HUES48 (cell line): ENCODE measurements around the gene FFAR2.
"Not testable (repeated sequence)": the region's sequence is repeated elsewhere in the genome, so short reads cannot be mapped to it uniquely, and the experiment has no call there.

Source experiments
- H3K27ac ChIP-seq: one replicate; pipeline ENCODE4 v1.7.0; 2013; ENCODE audit warnings: low read depth, low read length, inconsistent platforms
- H3K27me3 ChIP-seq: 2 replicates; pipeline ENCODE4 v1.6.1; 2013; ENCODE audit warnings: mild to moderate bottlenecking, low read length; ENCODE audit not compliant: control insufficient read depth, insufficient read depth
- H3K36me3 ChIP-seq: 2 replicates; pipeline ENCODE4 v1.6.1; 2013; ENCODE audit warnings: low read length; ENCODE audit not compliant: control insufficient read depth, insufficient read depth
- H3K4me1 ChIP-seq: 2 replicates; pipeline ENCODE4 v1.6.1; 2013; ENCODE audit warnings: mild to moderate bottlenecking, low read length; ENCODE audit not compliant: control insufficient read depth, insufficient read depth
- H3K4me3 ChIP-seq: 2 replicates; pipeline ENCODE4 v1.5.1; 2013; ENCODE audit warnings: mild to moderate bottlenecking, low read depth, low read length
- H3K9ac ChIP-seq: 2 replicates; pipeline ENCODE4 v1.6.1; 2013; ENCODE audit warnings: mild to moderate bottlenecking, low read depth, low read length, moderate library complexity
- H3K9me3 ChIP-seq: 2 replicates; pipeline ENCODE4 v1.6.1; 2013; ENCODE audit warnings: low read length; ENCODE audit not compliant: control insufficient read depth, insufficient read depth

Gene FFAR2

DNA sequence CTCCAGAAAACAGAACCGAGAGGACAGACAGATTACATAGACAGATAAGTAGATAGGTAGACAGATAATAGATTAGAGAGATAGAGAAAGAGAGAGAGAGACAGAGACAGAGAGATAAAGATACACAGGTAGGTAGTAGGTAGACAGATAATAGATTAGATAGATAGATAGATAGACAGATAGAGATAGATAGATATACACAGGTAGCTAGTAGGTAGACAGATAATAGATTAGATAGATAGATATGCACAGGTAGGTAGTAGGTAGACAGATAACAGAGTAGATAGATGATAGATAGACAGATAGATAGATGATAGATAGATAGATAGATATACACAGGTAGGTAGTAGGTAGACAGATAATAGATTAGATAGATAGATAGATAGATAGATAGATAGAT, 10.1 kb downstream of the FFAR2 start:
- Histone ChIP-seq H3K36me3 (no peaks in the 10 kb centered on the region), H3K27ac (no peak overlapping the region), H3K4me1 (no peaks in the 10 kb centered on the region), H3K27me3 (no peaks in the 10 kb centered on the region), H3K9ac (no peak overlapping the region), H3K9me3 (no peaks in the 10 kb centered on the region), H3K4me3 (no peak overlapping the region)

DNA sequence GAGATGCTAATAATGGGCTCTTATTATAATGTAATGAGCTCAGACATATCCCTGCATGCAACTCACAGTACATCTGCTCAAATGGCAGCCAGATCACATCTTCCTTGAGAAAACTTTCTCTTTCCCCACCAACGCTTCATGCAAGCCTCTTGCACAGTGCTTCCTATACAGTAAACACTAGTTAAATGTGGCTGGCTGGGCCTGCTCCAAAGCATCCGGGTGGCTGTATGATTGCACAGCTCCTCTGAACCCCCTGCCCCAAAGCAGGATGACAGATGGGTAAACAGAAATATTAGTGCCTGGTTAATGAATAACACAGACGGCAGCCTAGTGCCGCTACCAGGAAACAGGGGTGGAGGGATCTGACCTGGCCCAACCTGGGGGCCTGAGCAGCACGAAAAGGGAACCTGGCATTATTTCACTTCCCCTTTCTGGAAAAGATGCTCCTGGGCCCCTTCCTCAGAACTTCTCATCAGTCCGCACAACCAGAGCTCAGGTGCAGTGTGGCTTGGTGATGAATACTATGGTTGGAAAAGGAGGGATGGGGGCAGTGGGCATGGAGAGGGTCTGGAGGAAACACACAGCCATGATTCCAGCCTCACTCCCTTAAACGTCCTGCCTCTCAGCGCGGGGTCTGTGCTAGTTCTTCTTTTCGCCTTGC, 10.8 kb downstream of the FFAR2 start:
- Histone ChIP-seq H3K36me3 (no peaks in the 10 kb centered on the region), H3K4me1 (no peaks in the 10 kb centered on the region), H3K27me3 (no peaks in the 10 kb centered on the region), H3K9me3 (no peaks in the 10 kb centered on the region), H3K4me3 (no peak overlapping the region), H3K9ac (no peak overlapping the region), H3K27ac (no peak overlapping the region)

DNA sequence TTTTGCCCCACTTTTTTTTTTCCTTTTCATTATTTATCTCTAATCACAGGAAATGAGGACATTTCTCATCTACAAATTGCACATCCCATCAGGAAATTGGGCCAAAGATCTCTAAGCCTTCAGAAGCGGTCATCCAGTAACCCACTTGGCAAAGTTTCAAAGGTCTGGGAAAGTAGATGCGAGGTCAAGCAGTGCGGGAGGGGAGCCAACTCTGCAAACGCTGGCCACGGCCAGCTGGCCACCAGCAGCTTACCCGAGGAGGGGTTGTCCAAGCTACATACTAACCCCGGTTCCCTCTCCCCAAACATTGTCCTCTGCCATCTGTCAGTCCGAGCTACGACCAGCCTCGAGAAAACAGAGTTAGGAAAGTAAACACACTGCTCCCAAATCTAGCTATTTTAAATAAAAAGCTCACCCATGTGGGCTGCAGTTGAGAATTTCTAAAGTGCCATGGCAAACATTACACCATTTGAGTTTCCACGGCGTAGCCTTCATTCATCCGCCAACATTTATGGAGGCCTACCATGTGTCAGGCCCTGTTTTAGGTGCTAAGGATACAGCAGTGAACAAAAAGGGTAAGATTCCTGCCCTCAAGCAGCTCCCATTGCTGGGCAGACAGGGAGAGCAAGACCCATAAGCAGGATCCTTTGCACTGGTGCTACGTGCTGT, 11.5 kb downstream of the FFAR2 start:
- Histone ChIP-seq H3K9ac (no peak overlapping the region), H3K36me3 (no peaks in the 10 kb centered on the region), H3K27me3 (no peaks in the 10 kb centered on the region), H3K4me1 (no peaks in the 10 kb centered on the region), H3K27ac (no peak overlapping the region), H3K9me3 (no peaks in the 10 kb centered on the region), H3K4me3 (no peak overlapping the region)

DNA sequence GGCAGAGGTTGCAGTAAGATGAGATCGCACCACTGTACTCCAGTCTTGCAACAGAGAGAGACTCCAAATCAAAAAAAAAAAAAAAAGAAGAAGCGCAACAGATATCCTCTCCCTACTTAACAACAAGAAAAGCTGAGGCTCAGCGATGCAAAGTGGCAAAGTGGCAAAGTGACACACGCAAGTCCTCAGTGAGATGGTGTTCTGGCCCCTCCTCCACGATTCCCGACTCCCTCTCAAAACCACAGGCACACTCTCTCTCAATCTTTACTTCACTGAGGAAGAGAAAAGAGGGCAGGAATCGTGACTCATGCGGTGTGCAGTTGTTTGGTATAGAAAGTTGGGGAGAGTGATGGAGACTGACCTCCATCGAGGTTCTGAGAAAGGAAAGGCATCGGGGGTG, 12.6 kb downstream of the FFAR2 start:
- Histone ChIP-seq H3K4me3 (no peak overlapping the region), H3K27ac (no peak overlapping the region), H3K9me3 (no peaks in the 10 kb centered on the region), H3K36me3 (no peaks in the 10 kb centered on the region), H3K4me1 (no peaks in the 10 kb centered on the region), H3K27me3 (no peaks in the 10 kb centered on the region), H3K9ac (no peak overlapping the region)

DNA sequence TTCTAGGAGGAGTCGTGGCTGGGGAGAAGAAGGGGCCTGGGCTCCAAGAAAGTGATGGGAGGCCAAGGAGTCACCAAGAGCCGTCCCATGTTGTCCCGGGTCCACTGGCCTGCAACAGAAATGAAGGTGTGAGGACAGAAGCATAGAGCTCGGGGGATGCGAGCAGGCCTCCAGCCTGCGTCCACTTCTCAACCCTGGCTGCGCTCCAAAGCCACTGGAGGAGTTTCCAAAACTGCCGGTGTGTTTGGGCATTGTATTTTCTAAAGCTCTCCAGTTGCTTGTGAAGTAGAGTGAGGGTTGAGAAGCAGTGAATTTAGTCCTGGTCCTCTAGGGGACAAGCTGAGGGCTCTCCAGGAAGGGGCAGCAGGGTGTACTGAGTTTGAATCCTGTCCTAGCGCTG, 13.0 kb downstream of the FFAR2 start:
- no peak overlapping the region for H3K4me3 ChIP-seq

DNA sequence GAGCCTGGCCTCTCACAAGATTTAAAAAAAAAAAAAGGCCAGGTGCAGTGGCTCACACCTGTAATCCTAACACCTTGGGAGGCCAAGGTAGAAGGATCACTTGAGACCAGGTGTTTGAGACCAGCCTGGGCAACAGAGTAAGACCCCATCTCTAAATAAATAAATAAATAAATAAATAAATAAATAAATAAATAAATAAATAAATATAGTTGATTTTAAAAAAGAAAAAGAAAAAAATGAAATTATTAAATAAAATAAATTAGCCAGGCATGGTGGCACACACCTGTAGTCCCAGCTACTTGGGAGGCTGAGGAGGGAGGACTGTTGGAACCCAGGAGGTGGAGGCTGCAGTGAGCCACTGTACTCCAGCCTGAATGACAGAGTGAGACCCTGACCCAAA, 13.7 kb downstream of the FFAR2 start:
- H3K36me3 ChIP-seq, H3K27me3 ChIP-seq, H3K4me3 ChIP-seq, H3K27ac ChIP-seq, H3K4me1 ChIP-seq, H3K9ac ChIP-seq, H3K9me3 ChIP-seq: not testable (repeated sequence)

More for the DNA sequence above, 13.0 kb downstream of the FFAR2 start:
- H3K36me3 ChIP-seq: no peaks in the 10 kb centered on the region
- H3K4me1 ChIP-seq: no peaks in the 10 kb centered on the region
- H3K27me3 ChIP-seq: no peaks in the 10 kb centered on the region
- H3K27ac ChIP-seq: no peak overlapping the region
- H3K9me3 ChIP-seq: no peaks in the 10 kb centered on the region
- no peak overlapping the region for H3K9ac ChIP-seq

DNA sequence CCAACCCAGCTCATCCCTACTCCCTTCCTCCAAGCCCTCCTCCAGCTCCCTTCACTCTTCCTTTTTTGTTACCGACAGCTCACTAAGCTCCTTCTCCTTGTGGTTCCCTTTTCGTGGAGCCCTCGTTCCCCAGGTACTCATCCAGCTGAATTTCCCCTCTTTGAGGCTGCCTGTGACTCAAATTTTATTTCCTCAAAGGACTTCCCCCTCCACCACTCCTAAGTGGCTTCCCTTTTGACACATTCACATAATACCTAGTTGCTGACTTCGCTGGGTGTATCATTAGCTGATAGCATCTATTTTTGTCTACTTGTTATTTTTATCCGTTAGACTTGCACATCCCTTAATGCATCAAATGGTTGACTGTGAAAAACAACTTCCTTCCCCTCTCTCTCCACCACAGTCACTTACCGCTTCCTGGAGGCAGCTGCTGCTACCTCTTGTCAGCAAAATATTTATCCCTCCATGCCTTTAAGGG, 14.5 kb downstream of the FFAR2 start:
- Histone ChIP-seq H3K4me3 (no peak overlapping the region), H3K9me3 (no peaks in the 10 kb centered on the region), H3K27ac (no peak overlapping the region), H3K4me1 (no peaks in the 10 kb centered on the region), H3K27me3 (no peaks in the 10 kb centered on the region), H3K9ac (no peak overlapping the region), H3K36me3 (no peaks in the 10 kb centered on the region)

DNA sequence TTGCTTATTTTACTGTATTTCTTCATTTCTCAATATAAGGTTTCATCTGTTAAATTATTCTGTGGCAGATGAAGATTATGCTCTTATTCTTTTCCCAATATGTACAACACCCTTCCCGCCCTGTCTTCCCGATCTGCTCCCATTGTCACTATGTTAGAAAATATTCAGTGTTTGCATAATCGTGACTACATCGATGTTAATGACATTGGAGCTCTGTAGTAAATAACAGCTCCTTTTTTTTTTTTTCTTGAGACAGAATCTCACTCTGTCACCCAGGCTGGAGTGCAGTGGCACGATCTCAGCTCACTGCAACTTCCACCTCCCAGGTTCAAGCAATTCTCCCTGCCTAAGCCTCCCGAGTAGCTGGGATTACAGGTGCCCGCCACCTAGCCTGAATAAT, 14.9 kb downstream of the FFAR2 start:
- H3K4me1 ChIP-seq, H3K36me3 ChIP-seq, H3K9ac ChIP-seq, H3K27ac ChIP-seq, H3K27me3 ChIP-seq, H3K4me3 ChIP-seq, H3K9me3 ChIP-seq: not testable (repeated sequence)

DNA sequence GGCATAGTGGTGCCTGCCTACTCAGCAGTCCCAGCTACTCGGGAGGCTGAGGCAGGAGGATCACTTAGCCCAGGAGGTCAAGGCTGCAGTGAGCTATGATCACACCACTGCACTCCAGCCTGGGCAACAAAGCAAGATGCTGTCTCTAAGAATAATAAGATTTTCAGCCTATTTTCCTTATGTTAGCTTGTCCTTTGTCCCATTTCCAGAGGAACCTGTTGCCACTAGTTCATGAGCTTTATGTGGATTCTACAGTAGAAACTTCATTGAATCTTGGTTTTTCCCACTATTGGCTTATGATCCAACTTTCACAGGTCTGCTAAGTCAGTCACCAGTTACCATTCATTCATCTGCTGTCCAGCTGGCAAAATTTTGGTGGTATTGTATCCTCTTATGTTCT, 18.2 kb downstream of the FFAR2 start:
- no peak overlapping the region for H3K27ac ChIP-seq
- H3K36me3 ChIP-seq: no peaks in the 10 kb centered on the region
- no peak overlapping the region for H3K4me3 ChIP-seq
- no peaks in the 10 kb centered on the region for H3K27me3 ChIP-seq
- no peaks in the 10 kb centered on the region for H3K9me3 ChIP-seq
- peaks cover 4% of the 10 kb centered on the region for H3K4me1 ChIP-seq
- no peak overlapping the region for H3K9ac ChIP-seq

DNA sequence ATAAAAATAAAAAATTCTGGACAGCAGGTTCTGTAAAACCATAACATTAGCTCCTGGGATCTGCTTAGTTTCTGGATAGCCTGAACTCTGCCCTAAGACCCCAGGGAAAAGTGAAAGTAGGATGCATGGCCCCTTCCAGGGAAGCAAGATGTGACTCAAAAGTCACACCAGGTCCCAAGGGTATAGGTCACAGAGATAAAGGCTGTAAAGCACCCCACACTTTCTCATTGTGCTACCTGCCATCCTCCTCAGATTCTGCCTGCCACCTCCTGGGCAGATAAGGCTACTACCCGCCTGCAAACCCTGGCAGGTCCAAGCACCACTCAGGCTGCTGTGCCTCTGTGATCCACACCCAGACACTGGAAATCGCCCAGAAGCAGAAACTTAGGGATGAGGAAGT, 20.6 kb downstream of the FFAR2 start:
- Histone ChIP-seq H3K9me3 (no peaks in the 10 kb centered on the region), H3K27me3 (no peaks in the 10 kb centered on the region), H3K4me3 (no peak overlapping the region), H3K4me1 (peaks cover 4% of the 10 kb centered on the region), H3K9ac (no peak overlapping the region), H3K27ac (no peak overlapping the region), H3K36me3 (no peaks in the 10 kb centered on the region)

DNA sequence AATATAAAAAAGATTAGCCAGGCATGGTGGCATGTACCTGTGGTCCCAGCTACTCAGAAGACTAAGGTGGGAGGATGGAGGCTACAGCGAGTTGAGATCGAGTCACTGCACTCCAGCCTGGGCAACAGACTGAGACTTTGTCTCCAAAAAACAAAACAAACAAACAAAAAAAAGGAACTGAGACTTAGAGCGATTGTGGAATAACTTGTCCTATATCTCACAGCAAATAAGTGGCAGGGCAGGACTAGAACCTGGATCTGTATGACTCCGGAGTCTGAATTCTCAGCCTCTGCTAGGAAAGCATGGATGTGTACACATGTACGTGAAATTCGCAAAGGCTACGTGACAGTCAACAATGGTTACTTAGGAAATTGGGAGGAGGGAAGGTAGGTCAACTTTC, 22.1 kb downstream of the FFAR2 start:
- H3K4me1 ChIP-seq: peaks cover 4% of the 10 kb centered on the region

More for the DNA sequence above, 22.1 kb downstream of the FFAR2 start:
- Histone ChIP-seq H3K27me3 (no peaks in the 10 kb centered on the region), H3K36me3 (no peaks in the 10 kb centered on the region), H3K9me3 (no peaks in the 10 kb centered on the region), H3K27ac (peak overlapping the region; percentile 85), H3K9ac (no peak overlapping the region), H3K4me3 (no peak overlapping the region)
